Uterus (tissue), 4 donors: Measurements from ENCODE around the gene GLCCI1. TPM values are rescaled to one million over a fixed set of nuclear protein-coding genes. Genes with fewer than 3 reads are reported as not detected.

ENCODE experiments used
- DNase-seq, 2 donors: peaks; one replicate each; pipeline ENCODE4 v3.0.0-alpha.2; 2019 to 2020
- H3K27ac ChIP-seq, 2 donors: fragments of 200-600 bp; sonication (generic); 1 replicate in 1 of 2; 2 replicates in 1 of 2; pipeline ENCODE4 v1.5.1; 2016 to 2018
- H3K27me3 ChIP-seq, 2 donors: fragments of 200-600 bp; sonication (generic); one replicate each; pipeline ENCODE4 v1.5.1; 2018 to 2019; ENCODE audit warnings: control low read depth in 1 of 2
- H3K36me3 ChIP-seq, 2 donors: fragments of 200-600 bp; sonication (generic); one replicate each; pipeline ENCODE4 v1.5.1; 2019; ENCODE audit warnings: control low read depth in 1 of 2
- H3K4me1 ChIP-seq, 2 donors: fragments of 200-600 bp; sonication (generic); one replicate each; pipeline ENCODE4 v1.5.1; 2018 to 2019; ENCODE audit warnings: control low read depth in 1 of 2
- H3K4me3 ChIP-seq, 2 donors: fragments of 200-600 bp; sonication (generic); 1 replicate in 1 of 2; 2 replicates in 1 of 2; pipeline ENCODE4 v1.5.1; 2018 to 2019; ENCODE audit warnings: mild to moderate bottlenecking in 1 of 2
- H3K9me3 ChIP-seq, 2 donors: fragments of 200-600 bp; sonication (generic); one replicate each; pipeline ENCODE4 v1.5.1; 2019; ENCODE audit warnings: control low read depth in 1 of 2
- CTCF ChIP-seq, 4 experiments: fragments of 200-600 bp in 2 of 4; fragments of 450-650 bp in 2 of 4; sonication (generic) in 2 of 4; IDR thresholded peaks; one replicate each; pipeline ENCODE4 v1.5.1; 2016 to 2019; ENCODE audit warnings: antibody characterized with exemption in 4 of 4, mild to moderate bottlenecking in 2 of 4, moderate library complexity in 1 of 4
- POLR2A ChIP-seq, 2 donors: fragments of 450-650 bp; IDR thresholded peaks; one replicate each; pipeline ENCODE4 v1.6.1; 2016; ENCODE audit warnings: antibody characterized with exemption in 2 of 2, mild to moderate bottlenecking in 1 of 2, moderate library complexity in 1 of 2
- intact Hi-C: fragments of 100-400 bp; cut with DNase I; formaldehyde crosslinking; loops from one replicate; pipeline ENCODE4 v1.15.1; 2023; ENCODE audit warnings: low total_unique reads
- total RNA-seq, 4 donors: library from RNA; depleted of rRNA in 3 of 4; stranded (reverse); fragments of >200 nt in 3 of 4; gene quantifications; one replicate each; pipeline versions ENCODE4 v1.1.0 to v1.2.4, GENCODE V29; 2014 to 2023
- donor health status: DM: yes; HTN: yes; CAD: no.

Gene GLCCI1
- total RNA-seq, 4 donors from 2014 or later = 2.9 to 21.6 (median 9.0) TPM

DNA sequence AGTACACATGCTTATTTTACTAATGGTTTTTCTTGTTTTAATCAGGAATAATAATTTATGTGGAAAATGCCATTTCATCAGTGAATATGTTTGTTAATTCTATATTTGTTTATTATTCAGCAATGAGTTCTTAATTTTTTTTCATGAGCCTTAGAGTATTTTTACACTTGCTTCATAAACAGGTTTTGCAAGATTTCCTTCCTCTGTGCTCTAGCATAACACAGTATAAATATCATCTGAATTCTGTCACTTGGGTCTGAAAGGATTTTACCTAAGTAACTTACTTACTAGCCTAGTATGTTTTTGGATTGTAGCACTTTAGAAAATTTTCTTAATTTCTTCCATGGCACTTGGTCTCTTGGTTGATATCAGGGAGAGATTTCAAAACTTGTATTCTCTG is 45.8 kb downstream of the GLCCI1 start:
- TF ChIP-seq POLR2A (IDR thresholded peaks at IDR 0.05) (no peak), CTCF (IDR thresholded peaks at IDR 0.05) (no peak)
- DNase-seq = no peak
- no peaks in the 10 kb centered on the region for H3K9me3 ChIP-seq
- H3K36me3 ChIP-seq = no peaks in the 10 kb centered on the region
- no peak overlapping the region for H3K4me3 ChIP-seq
- H3K27ac ChIP-seq = no peak overlapping the region
- intact Hi-C loops = no loop called here
- H3K27me3 ChIP-seq = no peaks in the 10 kb centered on the region
- H3K4me1 ChIP-seq = no peaks in the 10 kb centered on the region

- Histone ChIP-seq H3K9me3 (no peaks in the 10 kb centered on the region), H3K27ac (no peak overlapping the region)
- intact Hi-C loops = no loop called here
Observed at GRCh38 chr7:8015100-8015745, 46.6 kb downstream of the GLCCI1 start.

DNA sequence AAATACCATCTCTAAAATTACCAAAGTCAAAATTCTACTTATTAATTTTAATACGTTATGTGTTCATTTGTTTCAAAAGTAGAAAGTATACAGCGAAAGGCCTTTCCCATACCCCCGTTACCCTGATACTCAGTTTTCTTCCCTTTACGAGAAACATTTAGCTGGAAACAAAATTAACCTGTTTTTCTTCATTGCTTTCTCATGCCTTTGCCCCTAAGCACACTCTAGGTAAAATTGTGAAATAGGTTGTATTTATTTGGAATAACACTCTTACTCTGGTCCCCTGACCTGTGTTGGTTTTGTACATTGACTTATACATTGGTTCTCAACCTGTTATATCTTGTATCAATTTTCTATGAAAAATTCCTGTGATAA is 47.1 kb downstream of the GLCCI1 start:
- TF ChIP-seq POLR2A (IDR thresholded peaks at IDR 0.05) (no peak), CTCF (IDR thresholded peaks at IDR 0.05) (no peak)
- no peaks in the 10 kb centered on the region for H3K9me3 ChIP-seq
- no peak overlapping the region for H3K4me3 ChIP-seq
- H3K27ac ChIP-seq = no peak overlapping the region
- DNase-seq = no peak
- no peaks in the 10 kb centered on the region for H3K36me3 ChIP-seq
- no peaks in the 10 kb centered on the region for H3K27me3 ChIP-seq
- intact Hi-C loops = no loop called here
- no peaks in the 10 kb centered on the region for H3K4me1 ChIP-seq

More at GRCh38 chr7:8015100-8015745, 46.6 kb downstream of the GLCCI1 start:
- Histone ChIP-seq H3K4me1 (no peaks in the 10 kb centered on the region), H3K27me3 (no peaks in the 10 kb centered on the region), H3K4me3 (no peak overlapping the region), H3K36me3 (no peaks in the 10 kb centered on the region)
- no peak for DNase-seq
- TF ChIP-seq CTCF (IDR thresholded peaks at IDR 0.05) (no peak), POLR2A (IDR thresholded peaks at IDR 0.05) (no peak)

- no peak overlapping the region for H3K4me3 ChIP-seq
- H3K4me1 ChIP-seq = no peaks in the 10 kb centered on the region
- intact Hi-C loops = no loop called here
- H3K9me3 ChIP-seq = no peaks in the 10 kb centered on the region
- DNase-seq = no peak
- no peaks in the 10 kb centered on the region for H3K27me3 ChIP-seq
- no peaks in the 10 kb centered on the region for H3K36me3 ChIP-seq
- no peak overlapping the region for H3K27ac ChIP-seq
- TF ChIP-seq POLR2A (IDR thresholded peaks at IDR 0.05) = no peak
- TF ChIP-seq CTCF (IDR thresholded peaks at IDR 0.05) = no peak
Observed at GRCh38 chr7:8017423-8017822, 48.8 kb downstream of the GLCCI1 start.

- intact Hi-C loops = no loop called here
Observed at GRCh38 chr7:8018961-8019360, 50.4 kb downstream of the GLCCI1 start.

More at GRCh38 chr7:8018961-8019360, 50.4 kb downstream of the GLCCI1 start:
- Histone ChIP-seq H3K36me3 (no peaks in the 10 kb centered on the region), H3K4me3 (no peak overlapping the region), H3K27ac (no peak overlapping the region), H3K4me1 (no peaks in the 10 kb centered on the region), H3K27me3 (no peaks in the 10 kb centered on the region), H3K9me3 (no peaks in the 10 kb centered on the region)
- no peak for DNase-seq
- TF ChIP-seq CTCF (IDR thresholded peaks at IDR 0.05) (no peak), POLR2A (IDR thresholded peaks at IDR 0.05) (no peak)
